Liver (tissue), 9 donors: ENCODE data around the gene CALHM5. TPM values are rescaled to one million over a fixed set of nuclear protein-coding genes. Genes with fewer than 3 reads are reported as not detected.

Experiments
- DNase-seq: peaks from one replicate; pipeline ENCODE4 v3.0.0-alpha.2; 2017; ENCODE audit warnings: low spot score
- H3K27ac ChIP-seq, 2 donors: one replicate each; pipeline ENCODE4 v1.7.0; 2013; ENCODE audit warnings: inconsistent platforms in 2 of 2, low read length in 2 of 2, control low read depth in 1 of 2, low read depth in 1 of 2, mild to moderate bottlenecking in 1 of 2
- H3K27me3 ChIP-seq, 4 donors: one replicate each; pipeline versions ENCODE4 v1.6.1 to v1.7.0; 2013; ENCODE audit warnings: low read length in 3 of 4, inconsistent platforms in 1 of 4, mild to moderate bottlenecking in 1 of 4, moderate library complexity in 1 of 4; ENCODE audit not compliant: control insufficient read depth in 4 of 4, insufficient read depth in 4 of 4
- H3K36me3 ChIP-seq, 4 donors: one replicate each; pipeline versions ENCODE4 v1.6.1 to v1.7.0; 2013; ENCODE audit warnings: low read length in 3 of 4, mild to moderate bottlenecking in 3 of 4, low read depth in 1 of 4, moderate library complexity in 1 of 4; ENCODE audit not compliant: control insufficient read depth in 4 of 4, insufficient read depth in 3 of 4
- H3K4me1 ChIP-seq, 4 donors: one replicate each; pipeline versions ENCODE4 v1.6.1 to v1.7.0; 2013; ENCODE audit warnings: low read length in 3 of 4, mild to moderate bottlenecking in 3 of 4, moderate library complexity in 1 of 4; ENCODE audit not compliant: control insufficient read depth in 4 of 4, insufficient read depth in 4 of 4
- H3K4me3 ChIP-seq, 3 donors: one replicate each; pipeline versions ENCODE4 v1.6.1 to v1.7.0; 2013; ENCODE audit warnings: low read length in 3 of 3, control low read depth in 1 of 3, low read depth in 1 of 3, mild to moderate bottlenecking in 1 of 3
- H3K9ac ChIP-seq, 2 donors: one replicate each; pipeline ENCODE4 v1.7.0; 2013; ENCODE audit warnings: low read length in 2 of 2, mild to moderate bottlenecking in 2 of 2, moderate library complexity in 2 of 2, control low read depth in 1 of 2, low read depth in 1 of 2
- H3K9me3 ChIP-seq, 4 donors: one replicate each; pipeline versions ENCODE4 v1.6.1 to v1.7.0; 2013; ENCODE audit warnings: low read length in 3 of 4; ENCODE audit not compliant: control insufficient read depth in 4 of 4
- ATF3 ChIP-seq: IDR thresholded peaks from 2 replicates; pipeline ENCODE4 v1.6.1; 2016; ENCODE audit warnings: antibody characterized with exemption
- EGR1 ChIP-seq, 2 donors: IDR thresholded peaks; 2 replicates each; pipeline ENCODE4 v1.6.1; 2016 to 2018; ENCODE audit warnings: antibody characterized with exemption in 2 of 2, low read depth in 2 of 2
- FOXA1 ChIP-seq: IDR thresholded peaks from 2 replicates; pipeline ENCODE4 v1.6.1; 2016; ENCODE audit warnings: antibody characterized with exemption
- FOXA2 ChIP-seq: IDR thresholded peaks from 2 replicates; pipeline ENCODE4 v1.6.1; 2016; ENCODE audit warnings: antibody characterized with exemption
- GABPA ChIP-seq, 2 donors: IDR thresholded peaks in 1 of 2; conservative IDR thresholded peaks in 1 of 2; 2 replicates each; pipeline ENCODE4 v1.6.1; 2016; ENCODE audit warnings: antibody characterized with exemption in 2 of 2, mild to moderate bottlenecking in 1 of 2, moderate library complexity in 1 of 2
- HNF4A ChIP-seq, 2 donors: conservative IDR thresholded peaks; 2 replicates each; pipeline ENCODE4 v1.6.1; 2016; ENCODE audit warnings: antibody characterized with exemption in 2 of 2, mild to moderate bottlenecking in 2 of 2
- HNF4G ChIP-seq: IDR thresholded peaks from 2 replicates; pipeline ENCODE4 v1.6.1; 2016; ENCODE audit warnings: antibody characterized with exemption
- JUND ChIP-seq, 2 donors: IDR thresholded peaks; 2 replicates each; pipeline ENCODE4 v1.6.1; 2016; ENCODE audit warnings: antibody characterized with exemption in 2 of 2
- MAX ChIP-seq: IDR thresholded peaks from 2 replicates; pipeline ENCODE4 v1.6.1; 2016; ENCODE audit warnings: antibody characterized with exemption
- NR2F2 ChIP-seq: IDR thresholded peaks from 2 replicates; pipeline ENCODE4 v1.6.1; 2016; ENCODE audit warnings: antibody characterized with exemption
- RAD21 ChIP-seq, 2 donors: IDR thresholded peaks; 2 replicates each; pipeline ENCODE4 v1.6.1; 2016; ENCODE audit warnings: antibody characterized with exemption in 2 of 2, mild to moderate bottlenecking in 2 of 2
- REST ChIP-seq: IDR thresholded peaks from 2 replicates; pipeline ENCODE4 v1.6.1; 2016; ENCODE audit warnings: antibody characterized with exemption, mild to moderate bottlenecking
- RXRA ChIP-seq, 2 donors: IDR thresholded peaks; 2 replicates each; pipeline ENCODE4 v1.6.1; 2017 to 2018; ENCODE audit warnings: antibody characterized with exemption in 2 of 2, mild to moderate bottlenecking in 1 of 2
- SP1 ChIP-seq: IDR thresholded peaks from 2 replicates; pipeline ENCODE4 v1.6.1; 2018; ENCODE audit warnings: antibody characterized with exemption, mild to moderate bottlenecking
- TAF1 ChIP-seq: conservative IDR thresholded peaks from 2 replicates; pipeline ENCODE4 v1.6.1; 2016; ENCODE audit warnings: antibody characterized with exemption, mild to moderate bottlenecking
- YY1 ChIP-seq: IDR thresholded peaks from 2 replicates; pipeline ENCODE4 v1.6.1; 2016; ENCODE audit warnings: antibody characterized with exemption, mild to moderate bottlenecking
- ZBTB33 ChIP-seq: IDR thresholded peaks from 2 replicates; pipeline ENCODE4 v1.6.1; 2016; ENCODE audit warnings: antibody characterized with exemption
- WGBS: extraction: QIAGEN DNeasy Blood & Tissue Kit; methylation state at CpG from one replicate; pipeline ENCODE4 v1.1.7; 2013; 5-methylcytosine and 5-hydroxymethylcytosine counted together
- polyA plus RNA-seq, 2 donors: library from polyadenylated mRNA; stranded (reverse) in 1 of 2; unstranded in 1 of 2; fragments of 200-250 nt in 1 of 2; fragments of >200 nt in 1 of 2; fragmentation: Nextera tagmentation in 1 of 2; extraction: Ambion mirVana in 1 of 2; gene quantifications; one replicate each; pipeline versions ENCODE4 v1.2.1 to v1.2.3, GENCODE V29; 2013 to 2015
- total RNA-seq, 2 donors: library from RNA; depleted of rRNA; stranded (reverse); fragments of >200 nt; gene quantifications; one replicate each; pipeline ENCODE4 v1.2.3, GENCODE V29; 2014
- TF ChIP-seq, protein P1 (sequence below): fragments of 150-350 bp; IDR thresholded peaks from 2 replicates; pipeline ENCODE4 v1.5.1; 2017; ENCODE audit warnings: improper control_type of control experiment, low read depth, low read length; ENCODE audit not compliant: missing input control
- donor health status: healthy.
- donor health status: healthy.
- donor health status: healthy.
- donor health status: healthy.
- donor health status: healthy.

The CALHM5 gene
- total and polyA plus RNA-seq, 4 donors = 0.07 to 0.59 (median 0.45) TPM

GRCh38 chr6:116518621-116519368 is 7.4 kb downstream of the CALHM5 start:
- Histone ChIP-seq H3K4me3 (no peak overlapping the region), H3K9me3 (no peaks in the 10 kb centered on the region), H3K36me3 (no peaks in the 10 kb centered on the region), H3K4me1 (no peaks in the 10 kb centered on the region), H3K9ac (no peak overlapping the region), H3K27me3 (no peaks in the 10 kb centered on the region), H3K27ac (no peak overlapping the region)
- no peak for TF ChIP-seq EGR1 (IDR thresholded peaks at IDR 0.05; ENCODE audit: low read depth in 2 of 2)
- no peak for TF ChIP-seq NR2F2
- TF ChIP-seq, protein P1, sequence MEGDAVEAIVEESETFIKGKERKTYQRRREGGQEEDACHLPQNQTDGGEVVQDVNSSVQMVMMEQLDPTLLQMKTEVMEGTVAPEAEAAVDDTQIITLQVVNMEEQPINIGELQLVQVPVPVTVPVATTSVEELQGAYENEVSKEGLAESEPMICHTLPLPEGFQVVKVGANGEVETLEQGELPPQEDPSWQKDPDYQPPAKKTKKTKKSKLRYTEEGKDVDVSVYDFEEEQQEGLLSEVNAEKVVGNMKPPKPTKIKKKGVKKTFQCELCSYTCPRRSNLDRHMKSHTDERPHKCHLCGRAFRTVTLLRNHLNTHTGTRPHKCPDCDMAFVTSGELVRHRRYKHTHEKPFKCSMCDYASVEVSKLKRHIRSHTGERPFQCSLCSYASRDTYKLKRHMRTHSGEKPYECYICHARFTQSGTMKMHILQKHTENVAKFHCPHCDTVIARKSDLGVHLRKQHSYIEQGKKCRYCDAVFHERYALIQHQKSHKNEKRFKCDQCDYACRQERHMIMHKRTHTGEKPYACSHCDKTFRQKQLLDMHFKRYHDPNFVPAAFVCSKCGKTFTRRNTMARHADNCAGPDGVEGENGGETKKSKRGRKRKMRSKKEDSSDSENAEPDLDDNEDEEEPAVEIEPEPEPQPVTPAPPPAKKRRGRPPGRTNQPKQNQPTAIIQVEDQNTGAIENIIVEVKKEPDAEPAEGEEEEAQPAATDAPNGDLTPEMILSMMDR = no peak
- TF ChIP-seq SP1 = no peak
- no peak for TF ChIP-seq MAX
- TF ChIP-seq REST = no peak
- TF ChIP-seq TAF1 = no peak
- TF ChIP-seq ATF3 = no peak
- no peak for TF ChIP-seq JUND (IDR thresholded peaks at IDR 0.05)
- no peak for TF ChIP-seq RAD21 (IDR thresholded peaks at IDR 0.05)
- TF ChIP-seq FOXA2 = no peak
- TF ChIP-seq ZBTB33 = no peak
- no peak for TF ChIP-seq FOXA1
- no peak for TF ChIP-seq YY1
- no peak for TF ChIP-seq HNF4A (conservative IDR thresholded peaks at IDR 0.05)
- TF ChIP-seq GABPA (IDR thresholded peaks at IDR 0.05 in 1 of 2, conservative IDR thresholded peaks at IDR 0.05 in 1 of 2) = no peak
- no peak for TF ChIP-seq HNF4G
- TF ChIP-seq RXRA (IDR thresholded peaks at IDR 0.05) = no peak
- 90% methylated on average over 4 of the region's 4 CpGs for WGBS
- DNase-seq = no peak
